ENCODE data around the gene MGAT4D.
"Not testable (repeated sequence)": the region's sequence is repeated elsewhere in the genome, so short reads cannot be mapped to it uniquely, and the experiment has no call there.

The MGAT4D gene

DNA sequence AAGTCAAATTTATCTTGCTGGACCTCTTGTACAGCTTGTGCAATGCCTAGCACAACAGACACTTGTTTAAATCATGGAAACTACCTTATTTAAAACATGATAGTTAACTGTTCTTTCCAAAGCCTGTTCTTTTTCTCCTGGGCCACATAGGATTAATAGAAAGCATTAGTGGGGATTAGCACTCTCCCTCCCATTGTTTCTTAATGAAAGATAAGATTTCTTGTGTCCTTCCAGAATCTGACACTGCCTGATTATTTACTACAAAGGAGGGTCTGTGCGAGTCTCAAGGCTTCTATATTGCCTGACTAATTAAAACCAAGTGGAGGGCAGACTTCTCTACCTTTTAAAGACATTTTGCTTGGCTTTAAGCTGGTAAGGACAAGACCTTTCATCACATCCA lies 17.3 kb upstream of the MGAT4D start:
- no peak overlapping the region for H3K4me3 ChIP-seq (ENCODE audit: low read depth, low read length)
- no peak for DNase-seq (ENCODE audit: low read depth)
- TF ChIP-seq POLR2A (IDR thresholded peaks at IDR 0.05; ENCODE audit: extremely low read depth, insufficient read length) = no peak
- TF ChIP-seq, protein P1, sequence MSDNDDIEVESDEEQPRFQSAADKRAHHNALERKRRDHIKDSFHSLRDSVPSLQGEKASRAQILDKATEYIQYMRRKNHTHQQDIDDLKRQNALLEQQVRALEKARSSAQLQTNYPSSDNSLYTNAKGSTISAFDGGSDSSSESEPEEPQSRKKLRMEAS (IDR thresholded peaks at IDR 0.05; ENCODE audit: low read depth, low read length) = no peak
- TF ChIP-seq, protein P2, sequence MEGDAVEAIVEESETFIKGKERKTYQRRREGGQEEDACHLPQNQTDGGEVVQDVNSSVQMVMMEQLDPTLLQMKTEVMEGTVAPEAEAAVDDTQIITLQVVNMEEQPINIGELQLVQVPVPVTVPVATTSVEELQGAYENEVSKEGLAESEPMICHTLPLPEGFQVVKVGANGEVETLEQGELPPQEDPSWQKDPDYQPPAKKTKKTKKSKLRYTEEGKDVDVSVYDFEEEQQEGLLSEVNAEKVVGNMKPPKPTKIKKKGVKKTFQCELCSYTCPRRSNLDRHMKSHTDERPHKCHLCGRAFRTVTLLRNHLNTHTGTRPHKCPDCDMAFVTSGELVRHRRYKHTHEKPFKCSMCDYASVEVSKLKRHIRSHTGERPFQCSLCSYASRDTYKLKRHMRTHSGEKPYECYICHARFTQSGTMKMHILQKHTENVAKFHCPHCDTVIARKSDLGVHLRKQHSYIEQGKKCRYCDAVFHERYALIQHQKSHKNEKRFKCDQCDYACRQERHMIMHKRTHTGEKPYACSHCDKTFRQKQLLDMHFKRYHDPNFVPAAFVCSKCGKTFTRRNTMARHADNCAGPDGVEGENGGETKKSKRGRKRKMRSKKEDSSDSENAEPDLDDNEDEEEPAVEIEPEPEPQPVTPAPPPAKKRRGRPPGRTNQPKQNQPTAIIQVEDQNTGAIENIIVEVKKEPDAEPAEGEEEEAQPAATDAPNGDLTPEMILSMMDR (IDR thresholded peaks at IDR 0.05; ENCODE audit: low read depth, low read length) = no peak
- no peak for TF ChIP-seq MYC (IDR thresholded peaks at IDR 0.05; ENCODE audit: low read depth, low read length)

DNA sequence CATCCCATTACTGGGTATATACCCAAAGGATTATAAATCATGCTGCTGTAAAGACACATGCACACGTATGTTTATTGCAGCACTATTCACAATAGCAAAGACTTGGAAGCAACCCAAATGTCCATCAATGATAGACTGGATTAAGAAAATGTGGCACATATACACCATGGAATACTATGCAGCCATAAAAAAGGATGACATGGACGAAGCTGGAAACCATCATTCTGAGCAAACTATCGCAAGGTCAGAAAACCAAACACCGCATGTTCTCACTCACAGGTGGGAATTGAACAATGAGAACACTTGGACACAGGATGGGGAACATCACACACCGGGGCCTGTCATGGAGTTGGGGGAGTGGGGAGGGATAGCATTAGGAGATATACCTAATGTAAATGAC lies 15.7 kb upstream of the MGAT4D start:
- not testable (repeated sequence) for DNase-seq (ENCODE audit: low read depth); H3K4me3 ChIP-seq (ENCODE audit: low read depth, low read length)

DNA sequence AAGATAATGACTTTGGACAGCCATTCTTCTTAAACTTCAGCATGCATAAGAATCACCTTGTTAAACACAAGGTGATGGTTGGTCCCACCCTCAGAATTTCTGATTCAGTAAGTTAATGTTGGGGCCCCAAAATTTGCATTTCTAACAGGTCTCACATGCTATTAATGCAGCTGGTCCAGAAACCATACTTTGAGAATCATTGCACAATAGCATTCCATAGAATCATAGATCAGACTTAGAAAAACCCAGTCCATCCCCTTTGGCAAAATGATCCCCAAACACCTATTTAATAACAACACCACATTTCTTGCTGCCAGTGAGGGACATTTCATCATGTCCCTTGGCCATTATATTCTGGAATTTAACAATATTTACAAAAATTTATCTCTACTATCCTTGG lies 6.2 kb upstream of the MGAT4D start:
- no peak for DNase-seq (ENCODE audit: low read depth)
- TF ChIP-seq, protein P2 (IDR thresholded peaks at IDR 0.05; ENCODE audit: low read depth, low read length) = no peak
- no peak for TF ChIP-seq POLR2A (IDR thresholded peaks at IDR 0.05; ENCODE audit: extremely low read depth, insufficient read length)
- TF ChIP-seq MYC (IDR thresholded peaks at IDR 0.05; ENCODE audit: low read depth, low read length) = no peak
- no peak overlapping the region for H3K4me3 ChIP-seq (ENCODE audit: low read depth, low read length)

DNA sequence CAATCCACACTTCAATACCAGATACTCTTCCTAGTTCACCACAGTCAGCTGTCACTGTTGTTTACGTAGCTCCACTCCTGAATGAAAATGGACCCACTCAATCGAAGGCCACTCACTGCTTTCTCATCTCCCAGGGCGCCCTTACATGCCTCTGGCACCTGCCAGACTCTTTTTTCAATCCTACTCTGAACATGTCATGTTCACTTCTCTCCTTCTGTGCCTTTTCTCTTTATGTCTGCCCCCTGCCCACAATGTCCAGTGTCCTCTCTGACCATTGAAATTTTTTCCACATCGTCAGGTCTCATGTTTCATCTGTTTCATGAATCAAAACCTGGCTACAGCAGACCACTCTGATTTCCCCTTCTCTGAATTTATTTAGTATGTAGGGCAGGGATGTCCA lies 1.3 kb upstream of the MGAT4D start:
- H3K4me3 ChIP-seq (ENCODE audit: low read depth, low read length) = no peak overlapping the region
- DNase-seq (ENCODE audit: low read depth) = no peak
- TF ChIP-seq, protein P1 (IDR thresholded peaks at IDR 0.05; ENCODE audit: low read depth, low read length) = no peak
- TF ChIP-seq POLR2A (IDR thresholded peaks at IDR 0.05; ENCODE audit: extremely low read depth, insufficient read length) = no peak
- no peak for TF ChIP-seq MYC (IDR thresholded peaks at IDR 0.05; ENCODE audit: low read depth, low read length)
- TF ChIP-seq, protein P2 (IDR thresholded peaks at IDR 0.05; ENCODE audit: low read depth, low read length) = no peak

DNA sequence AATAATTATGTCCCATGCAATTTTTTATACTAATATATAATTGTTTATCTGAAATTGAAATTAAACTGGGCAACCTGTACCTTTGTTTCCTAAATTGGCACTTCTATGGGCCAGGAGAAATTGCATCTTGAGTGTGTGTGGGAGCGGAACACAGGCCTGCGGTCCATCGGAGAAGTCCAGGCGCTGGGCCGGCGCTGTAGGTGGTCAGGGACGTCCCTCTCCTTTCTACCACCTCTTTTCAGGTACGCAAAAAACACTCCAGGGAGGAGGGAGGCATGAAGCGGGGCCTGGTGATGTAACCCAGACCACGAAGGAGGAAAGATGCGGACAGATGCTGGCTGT lies 717 bp downstream of the MGAT4D start:
- DNase-seq (ENCODE audit: low read depth) = no peak
- TF ChIP-seq POLR2A (IDR thresholded peaks at IDR 0.05; ENCODE audit: extremely low read depth, insufficient read length) = no peak
- TF ChIP-seq, protein P2 (IDR thresholded peaks at IDR 0.05; ENCODE audit: low read depth, low read length) = no peak
- no peak for TF ChIP-seq MYC (IDR thresholded peaks at IDR 0.05; ENCODE audit: low read depth, low read length)
- H3K4me3 ChIP-seq (ENCODE audit: low read depth, low read length) = no peak overlapping the region

DNA sequence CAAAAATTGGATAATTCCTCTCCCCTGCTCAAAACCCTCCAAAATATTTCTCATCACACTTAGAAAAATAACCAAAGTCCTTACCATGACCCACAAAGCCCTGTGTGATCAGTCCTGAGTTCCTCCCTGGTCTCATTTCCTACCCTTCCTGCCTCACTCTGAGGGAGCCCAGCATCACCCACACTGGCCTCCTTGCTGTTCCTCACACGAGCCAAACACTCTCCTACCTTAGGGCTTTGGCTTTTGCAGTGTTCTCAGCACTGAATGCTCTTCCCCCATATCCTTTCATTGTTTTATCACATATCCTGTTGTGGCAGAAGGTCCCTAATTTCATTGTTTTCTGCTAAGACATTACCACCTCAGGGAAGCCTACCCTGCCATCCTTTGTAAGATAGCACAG lies 12.2 kb downstream of the MGAT4D start:
- DNase-seq (ENCODE audit: low read depth) = no peak
- H3K4me3 ChIP-seq (ENCODE audit: low read depth, low read length) = no peak overlapping the region
- TF ChIP-seq, protein P2 (IDR thresholded peaks at IDR 0.05; ENCODE audit: low read depth, low read length) = no peak
- TF ChIP-seq MYC (IDR thresholded peaks at IDR 0.05; ENCODE audit: low read depth, low read length) (no peak), POLR2A (IDR thresholded peaks at IDR 0.05; ENCODE audit: extremely low read depth, insufficient read length) (no peak)
- TF ChIP-seq, protein P1 (IDR thresholded peaks at IDR 0.05; ENCODE audit: low read depth, low read length) = no peak

DNA sequence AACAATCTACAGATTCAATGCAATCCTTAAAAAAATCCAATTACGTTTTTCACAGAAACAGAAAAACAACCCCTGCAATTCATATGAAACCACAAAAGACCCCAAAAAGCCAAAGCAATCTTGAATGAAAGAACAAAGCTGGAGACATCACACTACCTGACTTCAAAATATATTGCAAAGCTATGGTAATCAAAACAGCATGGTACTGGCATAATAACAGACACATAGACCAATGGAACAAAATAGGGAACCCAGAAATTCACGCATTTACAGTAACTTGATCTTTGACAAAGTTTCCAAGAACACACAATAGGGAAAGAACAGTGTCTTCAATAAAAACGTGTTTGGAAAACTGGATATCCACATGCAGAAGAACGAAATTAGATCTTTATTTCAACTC lies 14.6 kb downstream of the MGAT4D start:
- TF ChIP-seq MYC (IDR thresholded peaks at IDR 0.05; ENCODE audit: low read depth, low read length) = no peak
- DNase-seq (ENCODE audit: low read depth) = no peak
- no peak overlapping the region for H3K4me3 ChIP-seq (ENCODE audit: low read depth, low read length)

All from NB4 (cell line).